HEK293 (cell line): ENCODE results near the gene SYNCRIP.

Experiments
- BCL11B ChIP-seq: fragments of 450-650 bp; formaldehyde crosslinking; IDR thresholded peaks from 2 replicates; pipeline ENCODE4 v1.5.1; 2016; ENCODE audit warnings: low read depth, missing biosample characterization, missing genetic modification characterization
- GLIS1 ChIP-seq: fragments of 450-650 bp; formaldehyde crosslinking; IDR thresholded peaks from 2 replicates; pipeline ENCODE4 v1.5.1; 2016; ENCODE audit warnings: missing biosample characterization, missing genetic modification characterization
- HOXD13 ChIP-seq: sonication (generic); formaldehyde crosslinking; IDR thresholded peaks from 2 replicates; pipeline ENCODE4 v1.8.0; 2022; ENCODE audit warnings: missing genetic modification reagents, borderline replicate concordance
- KLF17 ChIP-seq: fragments of 450-650 bp; formaldehyde crosslinking; IDR thresholded peaks from 2 replicates; pipeline ENCODE4 v1.5.1; 2016; ENCODE audit warnings: missing biosample characterization, missing genetic modification characterization
- MZF1 ChIP-seq: fragments of 450-650 bp; formaldehyde crosslinking; IDR thresholded peaks from 2 replicates; pipeline ENCODE4 v1.5.1; 2017; ENCODE audit warnings: missing biosample characterization, missing genetic modification characterization, borderline replicate concordance
- PRDM10 ChIP-seq: fragments of 450-650 bp; formaldehyde crosslinking; IDR thresholded peaks from 2 replicates; pipeline ENCODE4 v1.5.1; 2016; ENCODE audit warnings: missing biosample characterization, missing genetic modification characterization
- PRDM4 ChIP-seq: fragments of 450-650 bp; formaldehyde crosslinking; IDR thresholded peaks from 2 replicates; pipeline ENCODE4 v1.5.1; 2017; ENCODE audit warnings: missing biosample characterization, missing genetic modification characterization
- REPIN1 ChIP-seq: fragments of 450-650 bp; formaldehyde crosslinking; IDR thresholded peaks from 2 replicates; pipeline ENCODE4 v1.5.1; 2017; ENCODE audit warnings: missing biosample characterization, missing genetic modification characterization, low read depth
- SP7 ChIP-seq: fragments of 450-650 bp; formaldehyde crosslinking; IDR thresholded peaks from 2 replicates; pipeline ENCODE4 v1.5.1; 2016; ENCODE audit warnings: missing biosample characterization, missing genetic modification characterization
- TCF7L2 ChIP-seq: IDR thresholded peaks from 2 replicates; pipeline ENCODE4 v1.6.1; 2011; ENCODE audit warnings: low read depth, mild to moderate bottlenecking, inconsistent platforms, low read length, moderate library complexity, borderline replicate concordance
- ZBTB10 ChIP-seq: fragments of 450-650 bp; formaldehyde crosslinking; IDR thresholded peaks from 2 replicates; pipeline ENCODE4 v1.5.1; 2016; ENCODE audit warnings: missing biosample characterization, missing genetic modification characterization
- ZBTB44 ChIP-seq: fragments of 450-650 bp; IDR thresholded peaks from 2 replicates; pipeline ENCODE4 v1.5.1; 2018; ENCODE audit warnings: missing biosample characterization, mild to moderate bottlenecking, missing genetic modification characterization
- ZBTB48 ChIP-seq: fragments of 450-650 bp; formaldehyde crosslinking; IDR thresholded peaks from 2 replicates; pipeline ENCODE4 v1.5.1; 2016; ENCODE audit warnings: missing biosample characterization, missing genetic modification characterization
- ZFHX2 ChIP-seq: fragments of 450-650 bp; formaldehyde crosslinking; conservative IDR thresholded peaks from 2 replicates; pipeline ENCODE4 v1.5.1; 2016; ENCODE audit warnings: missing biosample characterization, missing genetic modification characterization
- ZFP3 ChIP-seq: fragments of 450-650 bp; formaldehyde crosslinking; IDR thresholded peaks from 2 replicates; pipeline ENCODE4 v1.5.1; 2016; ENCODE audit warnings: low read depth, missing biosample characterization, missing genetic modification characterization
- ZIC2 ChIP-seq: fragments of 450-650 bp; formaldehyde crosslinking; IDR thresholded peaks from 2 replicates; pipeline ENCODE4 v1.5.1; 2016; ENCODE audit warnings: missing biosample characterization, missing genetic modification characterization
- ZNF146 ChIP-seq: fragments of 450-650 bp; formaldehyde crosslinking; IDR thresholded peaks from 2 replicates; pipeline ENCODE4 v1.5.1; 2016; ENCODE audit warnings: missing biosample characterization, missing genetic modification characterization
- ZNF155 ChIP-seq: fragments of 450-650 bp; formaldehyde crosslinking; IDR thresholded peaks from 2 replicates; pipeline ENCODE4 v1.5.1; 2016; ENCODE audit warnings: missing biosample characterization, missing genetic modification characterization
- ZNF202 ChIP-seq: fragments of 450-650 bp; formaldehyde crosslinking; IDR thresholded peaks from 2 replicates; pipeline ENCODE4 v1.5.1; 2016; ENCODE audit warnings: missing biosample characterization, missing genetic modification characterization, borderline replicate concordance
- ZNF24 ChIP-seq: fragments of 450-650 bp; formaldehyde crosslinking; IDR thresholded peaks from 2 replicates; pipeline ENCODE4 v1.5.1; 2016; ENCODE audit warnings: missing biosample characterization, missing genetic modification characterization
- ZNF274 ChIP-seq, 2 experiments: fragments of 200-500 bp in 1 of 2; fragments of 450-650 bp in 1 of 2; sonication (Bioruptor generic) in 1 of 2; formaldehyde crosslinking in 1 of 2; IDR thresholded peaks; 2 replicates each; pipeline versions ENCODE4 v1.5.1 to v1.6.1; 2014 to 2016; ENCODE audit warnings: borderline replicate concordance in 1 of 2, inconsistent platforms in 1 of 2, low read length in 1 of 2, missing biosample characterization in 1 of 2, missing genetic modification characterization in 1 of 2
- ZNF324 ChIP-seq: fragments of 450-650 bp; formaldehyde crosslinking; IDR thresholded peaks from 2 replicates; pipeline ENCODE4 v1.5.1; 2016; ENCODE audit warnings: missing biosample characterization, missing genetic modification characterization
- ZNF426 ChIP-seq: fragments of 450-650 bp; formaldehyde crosslinking; IDR thresholded peaks from 2 replicates; pipeline ENCODE4 v1.5.1; 2017; ENCODE audit warnings: missing biosample characterization, missing genetic modification characterization, mild to moderate bottlenecking, inconsistent platforms, moderate library complexity
- ZNF433 ChIP-seq: fragments of 450-650 bp; formaldehyde crosslinking; IDR thresholded peaks from 2 replicates; pipeline ENCODE4 v1.5.1; 2016; ENCODE audit warnings: missing biosample characterization, missing genetic modification characterization, low read depth
- ZNF670 ChIP-seq: fragments of 450-650 bp; formaldehyde crosslinking; IDR thresholded peaks from 2 replicates; pipeline ENCODE4 v1.5.1; 2016; ENCODE audit warnings: missing biosample characterization, missing genetic modification characterization, low read depth
- ZXDB ChIP-seq: fragments of 450-650 bp; formaldehyde crosslinking; IDR thresholded peaks from 2 replicates; pipeline ENCODE4 v1.5.1; 2016; ENCODE audit warnings: missing biosample characterization, missing genetic modification characterization

SYNCRIP gene

GRCh38 chr6:85678602-85679444 is 36.1 kb upstream of the SYNCRIP start (continued):
- TF ChIP-seq GLIS1 (tag by site-specific recombination) (peak; percentile 90), ZNF324 (tag by site-specific recombination) (peak; percentile 95), ZNF146 (tag by site-specific recombination) (peak; percentile 67), ZXDB (tag by site-specific recombination) (peak; percentile 96), ZNF426 (no peak), ZBTB48 (tag by site-specific recombination) (peak; percentile 61), ZNF274 (IDR thresholded peaks at IDR 0.05; ENCODE audit: low read length) (no peak), ZNF274 (tag by site-specific recombination; IDR thresholded peaks at IDR 0.05; ENCODE audit: borderline replicate concordance) (no peak), TCF7L2 (no peak), ZBTB10 (tag by site-specific recombination) (peak; percentile 93), MZF1 (tag by site-specific recombination) (peak; percentile 87), HOXD13 (CRISPR knock-in tag) (peak; percentile 62; the same call in 1 of the 2 replicates), ZFHX2 (tag by site-specific recombination) (peak; percentile 36; the same call in 1 of the 2 replicates), ZBTB44 (tag by site-specific recombination) (no peak; the same call in 1 of the 2 replicates), ZIC2 (tag by site-specific recombination) (peak; percentile 96), ZNF155 (tag by site-specific recombination) (no peak), KLF17 (tag by site-specific recombination) (peak; percentile 80), BCL11B (tag by site-specific recombination) (peak; percentile 81), ZNF433 (tag by site-specific recombination) (no peak), PRDM10 (tag by site-specific recombination) (peak; percentile 34; the same call in 1 of the 2 replicates), ZNF24 (tag by site-specific recombination) (peak; percentile 81; the same call in 1 of the 2 replicates), ZNF202 (tag by site-specific recombination) (no peak), ZNF670 (tag by site-specific recombination) (no peak), ZFP3 (no peak), SP7 (peak; percentile 85), REPIN1 (tag by site-specific recombination) (0 out of 2 replicates have a peak, but pooled peaks have one; percentile 80), PRDM4 (tag by site-specific recombination) (peak; percentile 77)
